Activated CD4-positive, alpha-beta memory T cell treated with anti-CD3 and anti-CD28 coated beads for 36 hours (primary cell): Measurements from ENCODE around the gene CLEC12A. TPM values are rescaled to one million over a fixed set of nuclear protein-coding genes. Genes with fewer than 3 reads are reported as not detected.
"Not testable (repeated sequence)": the region's sequence is repeated elsewhere in the genome, so short reads cannot be mapped to it uniquely, and the experiment has no call there.

Experiments
- CTCF ChIA-PET: fragments of 350-600 bp; sonication (Branson Sonifier 250); formaldehyde crosslinking; loops from one replicate; lab custom pipeline; 2021; ENCODE audit warnings: antibody characterized with exemption, inconsistent platforms; lab: Charles Lee
- POLR2A ChIA-PET: fragments of 350-600 bp; sonication (Branson Sonifier 250); formaldehyde crosslinking; loops from one replicate; lab custom pipeline; 2021; ENCODE audit warnings: antibody characterized with exemption; lab: Charles Lee
- DNase-seq: peaks from one replicate; pipeline ENCODE4 v3.0.0-alpha.2; 2020
- H3K27ac Mint-ChIP-seq: one replicate; pipeline ENCODE4 v1.8.0; 2021; ENCODE audit warnings: mixed read lengths
- H3K27me3 Mint-ChIP-seq: one replicate; pipeline ENCODE4 v1.8.0; 2021; ENCODE audit warnings: mixed read lengths
- H3K36me3 Mint-ChIP-seq: one replicate; pipeline ENCODE4 v1.8.0; 2021; ENCODE audit warnings: mixed read lengths
- H3K4me1 Mint-ChIP-seq: one replicate; pipeline ENCODE4 v1.8.0; 2021; ENCODE audit warnings: low read depth, mixed read lengths
- H3K4me3 Mint-ChIP-seq: one replicate; pipeline ENCODE4 v1.8.0; 2021; ENCODE audit warnings: mild to moderate bottlenecking, mixed read lengths
- H3K9me3 Mint-ChIP-seq: one replicate; pipeline ENCODE4 v1.8.0; 2021; ENCODE audit warnings: mixed read lengths
- intact Hi-C: fragments of 100-400 bp; cut with micrococcal nuclease; formaldehyde crosslinking; loops from one replicate; pipeline ENCODE4 v1.15.1; 2023
- total RNA-seq, 2 experiments: library from RNA; stranded (reverse); gene quantifications; one replicate each; pipeline ENCODE4 v1.2.3, GENCODE V29; 2021

CLEC12A gene
- total RNA-seq, 2 experiments from 2014 or later = not detected

GRCh38 chr12:10016881-10017280, 45.7 kb downstream of the CLEC12A start:
- POLR2A ChIA-PET = interaction anchor here (0.7 kb wide), 1 partner anchor 150 kb away, joined by 5 read pairs; no protein-coding TSS in a partner anchor

GRCh38 chr12:10018386-10018785, 47.2 kb downstream of the CLEC12A start:
- intact Hi-C loops = no loop called here

More at GRCh38 chr12:10016881-10017280, 45.7 kb downstream of the CLEC12A start:
- intact Hi-C loops = no loop called here
- no peaks in the 10 kb centered on the region for H3K9me3 Mint-ChIP-seq
- no peaks in the 10 kb centered on the region for H3K36me3 Mint-ChIP-seq
- CTCF ChIA-PET = interaction anchor here (0.7 kb wide), 1 partner anchor 114 kb away, joined by 3 read pairs; no protein-coding TSS in a partner anchor
- no peak for DNase-seq
- no peak overlapping the region for H3K27ac Mint-ChIP-seq
- H3K4me1 Mint-ChIP-seq = no peaks in the 10 kb centered on the region
- no peak overlapping the region for H3K4me3 Mint-ChIP-seq
- peaks cover 7% of the 10 kb centered on the region for H3K27me3 Mint-ChIP-seq

GRCh38 chr12:10021342-10021741, 50.1 kb downstream of the CLEC12A start:
- DNase-seq = no peak
- H3K9me3 Mint-ChIP-seq = no peaks in the 10 kb centered on the region
- H3K27me3 Mint-ChIP-seq = no peaks in the 10 kb centered on the region
- H3K4me3 Mint-ChIP-seq = no peak overlapping the region
- no peaks in the 10 kb centered on the region for H3K4me1 Mint-ChIP-seq
- no peaks in the 10 kb centered on the region for H3K36me3 Mint-ChIP-seq
- no peak overlapping the region for H3K27ac Mint-ChIP-seq
- intact Hi-C loops = no loop called here
- POLR2A ChIA-PET = no interaction called here
- CTCF ChIA-PET = no interaction called here

More at GRCh38 chr12:10018386-10018785, 47.2 kb downstream of the CLEC12A start:
- CTCF ChIA-PET = interaction anchor here (0.9 to 1.1 kb wide), 2 partner anchors 8 to 121 kb away, joined by 3 to 4 read pairs; partner anchors contain the start of gene CLEC12B
- peaks cover 7% of the 10 kb centered on the region for H3K27me3 Mint-ChIP-seq
- no peak overlapping the region for H3K27ac Mint-ChIP-seq
- no peaks in the 10 kb centered on the region for H3K9me3 Mint-ChIP-seq
- no peaks in the 10 kb centered on the region for H3K36me3 Mint-ChIP-seq
- POLR2A ChIA-PET = no interaction called here
- H3K4me1 Mint-ChIP-seq = no peaks in the 10 kb centered on the region
- no peak overlapping the region for H3K4me3 Mint-ChIP-seq
- DNase-seq = no peak

- intact Hi-C loops = no loop called here
- CTCF ChIA-PET = no interaction called here
- H3K9me3 Mint-ChIP-seq = no peaks in the 10 kb centered on the region
- no peak overlapping the region for H3K27ac Mint-ChIP-seq
- POLR2A ChIA-PET = no interaction called here
- no peaks in the 10 kb centered on the region for H3K36me3 Mint-ChIP-seq
- H3K4me3 Mint-ChIP-seq = no peak overlapping the region
- no peaks in the 10 kb centered on the region for H3K4me1 Mint-ChIP-seq
- no peaks in the 10 kb centered on the region for H3K27me3 Mint-ChIP-seq
- no peak for DNase-seq
These were observed 54.0 kb downstream of the CLEC12A start for GRCh38 chr12:10025236-10025635.

GRCh38 chr12:10026666-10027065, 55.5 kb downstream of the CLEC12A start:
- H3K27me3 Mint-ChIP-seq, H3K4me3 Mint-ChIP-seq, H3K36me3 Mint-ChIP-seq, H3K27ac Mint-ChIP-seq, H3K4me1 Mint-ChIP-seq, POLR2A ChIA-PET, CTCF ChIA-PET, intact Hi-C loops, H3K9me3 Mint-ChIP-seq, DNase-seq: not testable (repeated sequence)

DNA sequence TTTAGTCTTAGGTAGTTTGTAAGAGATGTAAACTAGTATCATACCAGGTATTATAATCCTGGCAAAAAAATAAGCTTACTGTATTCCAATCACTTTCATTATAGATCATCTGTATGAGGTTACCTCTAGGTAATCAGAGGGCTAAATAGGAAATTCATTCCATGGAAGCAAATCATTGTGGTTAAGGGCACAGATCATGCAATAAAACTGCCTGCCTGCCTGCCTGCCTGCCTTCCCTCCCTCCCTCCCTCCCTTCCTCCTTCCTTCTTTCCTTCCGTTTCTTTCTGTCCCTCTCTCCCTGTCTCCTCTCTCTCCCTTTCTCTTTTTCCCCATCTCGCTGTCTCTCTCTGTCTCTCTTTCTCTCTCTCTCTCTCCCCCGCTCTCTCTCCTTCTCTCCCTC, 56.1 kb downstream of the CLEC12A start:
- POLR2A ChIA-PET = no interaction called here
- no peaks in the 10 kb centered on the region for H3K27me3 Mint-ChIP-seq

GRCh38 chr12:10027721-10028120, 56.5 kb downstream of the CLEC12A start:
- no peak overlapping the region for H3K4me3 Mint-ChIP-seq
- no peaks in the 10 kb centered on the region for H3K4me1 Mint-ChIP-seq
- POLR2A ChIA-PET = no interaction called here
- no peaks in the 10 kb centered on the region for H3K36me3 Mint-ChIP-seq
- intact Hi-C loops = no loop called here
- no peaks in the 10 kb centered on the region for H3K9me3 Mint-ChIP-seq
- H3K27me3 Mint-ChIP-seq = no peaks in the 10 kb centered on the region
- CTCF ChIA-PET = interaction anchor here (0.6 kb wide), 1 partner anchor 87 kb away, joined by 3 read pairs; no protein-coding TSS in a partner anchor
- no peak for DNase-seq
- no peak overlapping the region for H3K27ac Mint-ChIP-seq

More for the DNA sequence above, 56.1 kb downstream of the CLEC12A start:
- CTCF ChIA-PET = interaction anchor here (0.6 kb wide), 1 partner anchor 87 kb away, joined by 3 read pairs; no protein-coding TSS in a partner anchor
- Mint-ChIP-seq H3K4me1 (no peaks in the 10 kb centered on the region), H3K27ac (no peak overlapping the region), H3K4me3 (no peak overlapping the region), H3K9me3 (no peaks in the 10 kb centered on the region), H3K36me3 (no peaks in the 10 kb centered on the region)
- DNase-seq = no peak
- intact Hi-C loops = no loop called here

DNA sequence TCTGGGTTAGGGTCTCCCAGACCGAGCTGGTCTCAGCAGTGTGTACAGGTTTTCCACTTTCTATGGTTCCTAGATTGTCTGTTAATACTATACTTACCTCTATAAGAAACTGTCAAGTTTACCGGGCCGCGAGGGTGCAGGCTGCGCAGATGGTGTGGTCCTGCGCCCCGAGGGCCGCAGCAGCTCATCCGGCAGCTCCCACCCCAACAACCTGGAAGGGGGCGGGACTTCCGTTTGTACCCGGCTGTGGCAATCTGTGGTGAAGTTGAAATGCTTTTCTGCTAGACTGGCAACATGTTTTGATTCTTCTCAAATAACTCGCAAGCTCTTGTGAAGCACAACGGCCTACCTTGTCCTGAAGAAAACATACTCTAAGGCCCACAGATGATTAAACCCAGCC, 59.2 kb downstream of the CLEC12A start, which contains the start of gene CLEC9A:
Gene CLEC9A, plus strand, starts transcription at position 237 of the 400 bp plus-strand sequence. CDS start 22,006 bp downstream, outside the sequence.
- intact Hi-C loops = no loop called here
- DNase-seq = no peak
- Mint-ChIP-seq H3K27me3 (no peaks in the 10 kb centered on the region), H3K4me3 (no peak within 1 kb of the TSS), H3K9me3 (no peaks in the 10 kb centered on the region), H3K27ac (no peak within 1 kb of the TSS), H3K36me3 (no peaks in the 10 kb centered on the region), H3K4me1 (no peaks in the 10 kb centered on the region)
- ChIA-PET CTCF (no interaction called here), POLR2A (no interaction called here)

DNA sequence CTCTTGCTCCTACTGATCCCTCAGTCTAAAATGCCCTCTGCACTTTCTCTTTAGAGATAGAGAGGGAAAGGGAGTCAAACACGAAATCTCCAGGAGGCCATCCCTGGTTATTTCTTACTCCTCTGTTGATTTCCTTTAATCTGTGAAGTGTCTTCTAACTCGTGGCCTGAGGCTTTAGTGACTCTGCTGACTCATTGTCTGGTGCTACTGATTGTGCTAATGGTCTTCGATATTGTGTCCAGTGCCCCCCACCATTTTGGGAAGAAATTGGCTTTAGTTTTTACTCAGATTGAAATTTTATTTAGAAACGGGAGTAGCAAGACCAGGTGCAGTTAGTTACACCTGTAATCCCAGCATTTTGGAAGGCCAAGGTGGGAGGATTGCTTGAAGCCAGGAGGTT, 60.1 kb downstream of the CLEC12A start:
- Mint-ChIP-seq H3K27me3 (no peaks in the 10 kb centered on the region), H3K27ac (no peak overlapping the region), H3K36me3 (no peaks in the 10 kb centered on the region), H3K4me3 (no peak overlapping the region), H3K4me1 (no peaks in the 10 kb centered on the region), H3K9me3 (no peaks in the 10 kb centered on the region)
- ChIA-PET POLR2A (no interaction called here), CTCF (no interaction called here)
- intact Hi-C loops = no loop called here
- DNase-seq = no peak

DNA sequence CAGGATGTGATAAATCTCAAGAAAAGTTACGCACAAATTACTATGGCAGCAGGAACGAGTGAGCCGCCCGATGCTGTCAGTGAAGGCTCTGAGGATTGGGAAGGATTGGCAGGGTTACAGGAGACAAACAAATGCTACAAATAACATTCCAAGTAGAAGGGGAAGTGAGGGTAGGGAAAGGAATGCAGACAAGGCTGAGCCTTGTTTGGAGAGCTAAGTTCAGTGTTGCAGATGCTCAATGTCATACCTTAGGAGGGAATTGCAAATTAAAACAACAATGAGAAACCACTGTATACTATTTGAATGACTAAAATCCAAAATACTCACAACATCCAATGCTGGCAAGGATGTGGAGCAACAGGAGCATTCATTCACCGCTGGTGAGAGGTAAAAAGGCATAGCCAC, 60.6 kb downstream of the CLEC12A start:
- no peaks in the 10 kb centered on the region for H3K27me3 Mint-ChIP-seq
- no peaks in the 10 kb centered on the region for H3K9me3 Mint-ChIP-seq
- H3K36me3 Mint-ChIP-seq = no peaks in the 10 kb centered on the region
- intact Hi-C loops = no loop called here
- no peak overlapping the region for H3K4me3 Mint-ChIP-seq
- DNase-seq = no peak
- ChIA-PET POLR2A (no interaction called here), CTCF (interaction anchor here (1.1 kb wide), 1 partner anchor 108 kb away, joined by 4 read pairs; no protein-coding TSS in a partner anchor)
- no peaks in the 10 kb centered on the region for H3K4me1 Mint-ChIP-seq
- no peak overlapping the region for H3K27ac Mint-ChIP-seq

- Mint-ChIP-seq H3K4me1 (no peaks in the 10 kb centered on the region), H3K36me3 (no peaks in the 10 kb centered on the region), H3K27ac (no peak overlapping the region), H3K4me3 (no peak overlapping the region), H3K9me3 (no peaks in the 10 kb centered on the region), H3K27me3 (no peaks in the 10 kb centered on the region)
- ChIA-PET POLR2A (interaction anchor here (0.6 kb wide), 1 partner anchor 103 kb away, joined by 3 read pairs; no protein-coding TSS in a partner anchor), CTCF (interaction anchor here (0.6 to 2.5 kb wide), 4 partner anchors 11 to 157 kb away, joined by 3 to 24 read pairs (median 3); partner anchors contain the start of gene CLEC7A)
- no peak for DNase-seq
- intact Hi-C loops = loop anchor here (1.0 kb wide), 1 partner anchor 105 kb away; no protein-coding TSS in a partner anchor
These were observed 62.8 kb downstream of the CLEC12A start for GRCh38 chr12:10033783-10034545.
